Cortex of kidney (tissue), 1 donor: ENCODE data around the gene PHACTR4.
"Not testable (repeated sequence)": the region's sequence is repeated elsewhere in the genome, so short reads cannot be mapped to it uniquely, and the experiment has no call there.

ENCODE experiments used
- DNase-seq: peaks from one replicate; lab custom pipeline; 2025; lab: John Stamatoyannopoulos, UW

PHACTR4 gene

DNA sequence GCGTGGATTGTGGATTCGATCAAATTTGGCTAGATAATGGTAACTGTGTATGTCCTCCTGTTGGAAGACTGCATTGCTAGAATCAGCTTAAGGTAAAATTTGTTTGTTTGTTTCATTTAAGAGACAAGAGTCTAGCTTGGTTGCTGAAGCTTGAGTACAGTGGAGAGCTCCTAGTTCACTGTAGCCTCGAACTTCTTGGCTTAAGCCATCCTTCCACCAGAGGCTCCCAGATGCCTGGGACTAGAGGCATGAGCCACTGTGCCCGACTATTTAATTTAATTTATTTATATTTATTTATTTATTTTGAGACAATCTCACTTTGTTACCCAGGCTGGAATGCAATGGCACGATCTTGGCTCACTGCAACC is 1.5 kb downstream of the PHACTR4 start:
- no peak for DNase-seq

DNA sequence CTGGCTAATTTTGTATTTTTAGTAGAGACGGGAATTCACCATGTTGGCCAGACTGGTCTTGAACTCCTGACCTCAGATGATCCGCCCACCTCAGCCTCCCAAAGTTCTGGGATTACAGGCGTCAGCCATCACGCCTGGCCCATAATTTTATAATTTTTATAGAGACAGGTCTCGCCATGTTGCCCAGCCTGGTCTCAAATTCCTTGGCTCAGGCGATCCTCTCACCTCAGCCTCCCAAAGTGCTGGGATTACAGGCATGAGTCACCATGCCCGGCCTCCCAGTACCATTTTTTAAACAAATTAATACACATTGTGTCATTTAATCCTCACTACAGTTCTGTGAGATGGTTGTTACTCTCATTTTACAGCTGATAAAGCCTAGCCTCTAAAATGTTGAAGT is 3.9 kb downstream of the PHACTR4 start:
- not testable (repeated sequence) for DNase-seq

- DNase-seq: no peak
Observed at GRCh38 chr1:28374297-28374696, 4.8 kb downstream of the PHACTR4 start.

DNA sequence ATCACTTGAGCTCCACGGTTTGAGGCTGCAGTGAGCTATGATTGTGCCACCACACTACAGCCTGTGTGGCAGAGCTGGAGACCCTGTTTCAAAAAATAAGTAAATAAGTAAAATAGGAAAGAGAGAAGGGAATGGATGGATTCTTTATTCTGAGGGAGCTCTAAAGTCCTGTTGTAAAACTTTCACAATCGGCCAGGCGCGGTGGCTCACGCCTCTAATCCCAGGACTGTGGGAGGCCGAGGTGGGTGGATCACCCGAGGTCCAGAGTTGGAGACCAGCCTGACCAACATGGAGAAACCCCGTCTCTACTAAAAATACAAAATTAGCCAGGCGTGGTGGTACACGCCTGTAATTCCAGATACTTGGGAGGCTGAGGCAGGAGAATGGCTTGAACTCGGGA is 6.1 kb downstream of the PHACTR4 start:
- DNase-seq: not testable (repeated sequence)

DNA sequence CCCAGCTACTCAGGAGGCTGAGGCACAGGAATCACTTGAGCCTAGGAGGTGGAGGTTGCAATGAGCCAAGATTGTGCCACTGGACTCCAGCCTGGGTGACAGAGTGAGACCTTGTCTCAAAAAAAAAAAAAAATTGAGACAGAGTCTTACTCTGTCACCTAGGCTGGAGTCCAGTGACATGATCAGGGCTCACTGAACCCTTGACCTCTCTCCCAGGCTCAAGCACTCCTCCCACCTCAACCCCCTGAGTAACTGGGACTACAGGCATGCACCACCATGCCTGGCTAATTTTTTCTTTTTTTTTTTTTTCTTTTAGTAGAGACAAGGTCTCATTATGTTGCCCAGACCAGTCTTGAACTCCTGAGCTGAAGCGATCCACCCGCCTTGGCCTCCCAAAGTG is 6.7 kb downstream of the PHACTR4 start:
- not testable (repeated sequence) for DNase-seq

DNA sequence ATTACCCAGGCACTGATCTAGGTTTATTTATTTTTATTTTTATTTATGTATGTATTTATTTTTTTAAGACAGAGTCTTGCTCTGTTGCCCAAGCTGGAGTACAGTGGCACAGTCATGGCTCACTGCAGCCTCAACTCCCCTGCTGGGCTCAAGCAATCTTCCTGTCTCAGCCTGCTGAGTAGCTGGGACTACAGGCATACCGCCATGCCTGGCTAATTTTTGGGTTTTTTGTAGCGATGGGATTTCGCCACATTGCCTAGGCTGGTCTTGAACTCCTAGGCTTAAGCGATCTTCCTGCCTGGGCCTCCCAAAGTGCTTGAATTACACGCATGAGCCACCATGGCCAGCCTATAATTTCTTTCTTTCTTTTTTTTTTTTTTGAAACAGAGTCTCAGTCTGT is 9.4 kb downstream of the PHACTR4 start:
- no peak for DNase-seq

GRCh38 chr1:28380394-28380793 is 10.9 kb downstream of the PHACTR4 start:
- DNase-seq: no peak

DNA sequence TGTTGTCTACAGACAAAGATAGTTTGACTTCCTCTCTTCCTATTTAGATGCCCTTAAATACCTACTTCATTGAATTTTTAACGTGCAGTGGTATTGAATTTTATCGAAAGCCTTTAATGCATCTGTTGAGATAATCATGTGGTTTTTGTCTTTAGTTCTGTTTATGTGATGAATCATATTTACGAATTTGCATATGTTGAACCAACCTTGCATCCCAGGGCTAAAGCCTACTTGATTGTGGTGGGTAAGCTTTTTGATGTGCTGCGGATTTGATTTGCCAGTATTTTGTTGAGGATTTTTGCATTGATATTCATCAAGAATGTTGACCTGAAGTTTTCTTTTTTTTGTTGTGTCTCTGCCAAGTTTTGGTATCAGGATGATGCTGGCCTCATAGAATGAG is 14.2 kb downstream of the PHACTR4 start:
- not testable (repeated sequence) for DNase-seq

GRCh38 chr1:28392027-28392652 is 22.6 kb downstream of the PHACTR4 start:
- no peak for DNase-seq

DNA sequence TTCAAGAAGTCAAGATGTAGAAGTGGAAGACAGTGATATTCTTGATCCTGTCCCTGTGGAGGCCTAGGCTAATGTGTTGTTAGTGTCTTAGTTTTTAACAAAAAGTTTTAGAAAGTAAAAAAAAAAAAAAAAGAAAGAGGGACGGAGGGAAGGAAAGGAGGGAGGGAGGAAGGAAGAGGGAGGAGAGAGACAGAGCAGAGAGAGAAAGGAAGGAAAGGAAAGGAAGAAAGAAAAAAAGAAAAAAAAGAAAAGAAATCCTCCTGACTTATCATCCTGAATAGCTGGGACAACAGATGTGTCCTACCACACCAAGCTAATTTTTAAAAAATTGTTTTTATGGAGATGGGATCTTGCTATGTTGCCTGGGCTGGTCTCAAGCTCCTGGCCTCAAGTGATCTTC is 24.6 kb downstream of the PHACTR4 start:
- DNase-seq: no peak

- DNase-seq: no peak
Observed at GRCh38 chr1:28395181-28395580, 25.6 kb downstream of the PHACTR4 start.

DNA sequence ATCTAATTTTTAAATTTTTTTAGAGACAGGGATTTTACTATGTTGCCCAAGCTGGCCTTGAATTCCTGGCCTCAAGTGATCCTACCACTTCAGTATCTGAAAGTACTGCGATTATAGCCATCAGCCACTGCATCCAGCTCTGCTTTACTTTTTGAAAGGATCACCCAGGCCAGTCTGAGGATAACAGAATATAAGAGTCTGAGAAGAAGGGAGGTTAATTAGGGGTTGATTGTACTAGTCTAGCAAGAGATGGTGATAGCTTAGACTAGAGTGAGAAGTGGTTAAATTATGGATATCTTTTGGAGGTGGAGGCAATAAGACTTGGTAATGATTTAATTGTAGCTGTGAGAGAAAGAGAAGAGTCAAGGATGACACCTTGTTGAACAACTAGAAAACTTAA is 32.2 kb downstream of the PHACTR4 start:
- no peak for DNase-seq

- DNase-seq: no peak
Observed at GRCh38 chr1:28409090-28409489, 39.5 kb downstream of the PHACTR4 start.

DNA sequence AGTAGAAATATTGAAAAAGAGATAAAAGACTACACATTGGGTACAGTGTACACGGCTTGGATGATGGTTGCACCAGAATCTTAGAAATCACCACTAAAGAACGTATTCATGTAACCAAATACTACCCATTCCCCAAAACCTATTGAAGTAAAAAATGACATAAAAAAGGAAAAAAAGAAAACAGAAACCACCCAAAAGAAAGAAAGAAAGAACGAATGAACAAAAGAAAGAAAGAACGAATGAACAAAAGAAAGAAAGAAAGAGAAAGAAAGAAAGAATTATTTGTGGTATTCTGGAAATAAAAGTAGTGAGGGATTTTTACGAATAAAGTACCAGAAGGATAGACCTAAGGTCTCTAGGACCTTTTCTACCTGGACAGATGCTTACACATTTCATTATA is 42.1 kb downstream of the PHACTR4 start:
- DNase-seq: no peak

GRCh38 chr1:28412731-28413130 is 43.2 kb downstream of the PHACTR4 start:
- DNase-seq: no peak

- no peak for DNase-seq
Observed at GRCh38 chr1:28416509-28417194, 47.1 kb downstream of the PHACTR4 start.

- no peak for DNase-seq
Observed at GRCh38 chr1:28417441-28417922, 47.9 kb downstream of the PHACTR4 start.

- DNase-seq: no peak
Observed at GRCh38 chr1:28417926-28418637, 48.5 kb downstream of the PHACTR4 start.

- no peak for DNase-seq
Observed at GRCh38 chr1:28421744-28422143, 52.2 kb downstream of the PHACTR4 start.

GRCh38 chr1:28426831-28427230 is 57.3 kb downstream of the PHACTR4 start:
- DNase-seq: no peak

DNA sequence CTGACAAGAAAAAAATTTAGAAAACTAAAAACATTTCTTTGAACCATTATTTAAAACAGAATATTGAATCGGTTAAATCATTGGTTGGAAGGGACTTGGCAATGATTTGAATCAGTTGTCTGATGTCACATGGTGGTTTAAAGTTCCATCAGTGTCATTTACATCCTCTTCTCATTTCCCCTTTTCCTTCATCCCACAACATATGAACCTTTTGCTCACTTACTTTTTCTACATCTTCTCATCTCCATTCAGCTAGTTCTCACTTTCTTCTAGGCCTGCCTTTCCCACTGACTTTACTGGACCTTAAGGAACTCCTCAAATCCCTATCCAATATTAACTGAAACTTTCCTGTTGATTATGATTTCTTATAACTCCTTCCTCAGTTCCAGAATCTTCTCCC is 58.5 kb downstream of the PHACTR4 start:
- no peak for DNase-seq

DNA sequence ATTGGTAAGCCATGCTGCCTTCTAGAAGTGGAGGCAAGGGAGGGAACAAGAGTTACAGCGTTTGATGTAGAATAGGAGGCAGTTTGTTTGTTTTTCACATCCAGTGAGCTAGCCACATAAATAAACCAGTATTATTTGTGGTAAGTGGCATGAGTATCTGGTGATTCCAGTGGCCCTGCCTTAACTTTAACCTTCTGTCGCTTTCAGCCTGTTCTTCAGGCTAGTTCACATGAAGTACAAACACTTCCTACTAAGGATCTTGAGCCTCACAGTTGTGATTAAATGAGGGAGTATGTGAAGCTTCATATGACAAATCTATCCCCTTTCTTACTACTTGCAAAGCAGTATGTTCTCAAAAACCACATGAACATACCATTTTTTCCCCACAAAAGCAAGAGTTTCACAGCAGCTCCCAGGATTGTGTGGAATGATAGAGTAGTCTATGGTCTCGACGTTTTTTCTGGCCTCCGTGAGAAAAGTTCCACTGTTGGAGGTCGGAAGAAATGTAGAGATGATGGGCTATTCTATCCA is 59.5 kb downstream of the PHACTR4 start:
- no peak for DNase-seq

DNA sequence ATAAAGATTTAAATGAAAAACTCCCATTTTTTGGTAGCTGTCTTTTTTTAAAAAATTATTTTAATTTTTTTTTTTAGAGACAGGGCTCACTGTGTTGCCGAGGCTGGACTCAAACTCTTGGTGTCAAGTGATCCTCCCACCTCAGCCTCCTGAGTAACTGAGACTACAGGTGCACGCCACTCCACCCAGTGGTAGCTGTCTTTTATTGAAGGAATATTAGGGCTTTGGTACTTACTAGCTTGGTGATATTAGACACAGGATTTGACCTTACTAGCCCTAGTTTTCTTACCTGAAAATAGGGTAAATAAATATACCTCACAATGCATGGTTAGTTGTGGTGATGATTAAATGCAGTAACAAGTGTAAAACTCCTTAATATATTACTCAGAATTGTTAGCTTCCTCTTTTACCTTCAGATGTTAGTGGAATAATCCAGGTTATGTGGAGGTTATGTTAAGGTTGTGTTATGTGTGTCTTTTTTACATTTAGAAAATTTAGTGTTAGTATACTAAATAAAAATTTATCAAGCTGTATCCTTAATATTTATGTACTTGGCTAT is 66.8 kb downstream of the PHACTR4 start:
- no peak for DNase-seq
